Medulla oblongata (tissue), 1 donor: ENCODE results near the gene PPARG.
A peak's percentile ranks its signal among the peaks of the same experiment; 100 is the strongest.

Source experiments
- DNase-seq: peaks from one replicate; pipeline ENCODE4 v3.0.0-alpha.2; 2015; ENCODE audit errors: extremely low spot score

The PPARG gene

DNA sequence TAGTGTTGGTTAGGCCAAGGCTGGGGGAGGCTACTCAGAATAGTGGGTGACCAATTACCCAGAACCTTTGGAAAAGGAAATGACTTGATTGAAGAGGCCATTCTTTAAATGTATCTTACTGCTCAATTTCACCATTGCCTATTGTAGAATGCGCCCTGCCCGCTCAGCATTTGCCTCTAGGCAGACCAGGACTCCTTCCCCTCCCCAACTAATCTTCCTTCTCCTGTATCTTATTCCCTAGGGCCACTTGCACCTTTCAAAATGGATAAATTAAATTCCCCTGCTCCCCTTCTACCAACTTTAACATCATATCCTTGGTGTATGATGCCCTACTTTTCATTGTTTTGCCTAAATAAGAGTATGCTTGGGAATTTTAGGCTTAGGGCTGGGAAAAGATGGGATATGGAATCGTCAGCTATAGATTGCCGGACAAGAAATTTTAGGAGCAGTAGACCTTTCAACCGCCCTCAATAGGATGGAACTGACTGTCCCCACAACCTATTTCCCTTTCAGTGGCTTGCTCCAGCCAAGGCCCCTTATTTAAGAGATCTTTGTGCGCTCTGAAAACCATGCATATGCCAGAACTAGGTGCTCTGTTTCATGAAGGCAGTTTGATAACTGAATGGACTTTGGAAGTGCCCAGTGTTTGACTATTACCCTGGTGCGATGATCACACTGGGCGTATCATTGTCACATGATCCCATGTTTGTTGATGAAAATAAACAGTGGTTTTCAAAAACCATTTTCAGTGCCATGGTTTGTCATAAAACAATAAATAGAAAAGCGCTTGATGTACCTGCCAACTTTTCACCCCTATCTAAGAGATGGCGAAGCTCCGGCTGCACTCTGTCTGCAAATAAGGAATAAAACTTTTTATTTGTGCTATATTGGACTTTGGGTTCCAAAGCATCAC, 121.1 kb downstream of the PPARG start:
- DNase-seq = no peak

DNA sequence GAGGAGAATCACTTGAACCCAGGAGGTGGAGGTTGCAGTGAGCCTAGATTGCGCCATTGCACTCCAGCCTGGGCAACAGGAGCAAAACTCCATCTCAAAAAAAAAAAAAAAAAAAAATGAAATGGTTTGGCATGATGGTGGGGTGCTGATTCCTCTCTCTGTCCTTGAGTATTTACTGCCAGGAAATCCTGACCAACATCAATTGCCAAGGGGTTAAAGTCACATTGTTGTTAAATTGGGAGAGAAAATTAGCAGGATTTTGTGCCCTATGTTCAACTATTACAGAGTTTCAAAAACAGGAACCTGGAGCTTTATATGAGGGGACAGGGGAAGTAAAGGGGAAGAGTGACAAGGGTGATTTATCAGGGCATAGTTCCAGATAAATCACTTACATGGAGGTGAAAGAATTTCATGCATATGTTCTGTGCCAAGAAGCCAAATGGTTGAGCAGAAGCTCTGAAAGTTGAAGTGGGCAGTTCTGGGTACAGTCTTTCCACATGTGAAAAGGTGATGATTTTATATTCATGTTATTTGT, 124.9 kb downstream of the PPARG start:
- DNase-seq = no peak

DNA sequence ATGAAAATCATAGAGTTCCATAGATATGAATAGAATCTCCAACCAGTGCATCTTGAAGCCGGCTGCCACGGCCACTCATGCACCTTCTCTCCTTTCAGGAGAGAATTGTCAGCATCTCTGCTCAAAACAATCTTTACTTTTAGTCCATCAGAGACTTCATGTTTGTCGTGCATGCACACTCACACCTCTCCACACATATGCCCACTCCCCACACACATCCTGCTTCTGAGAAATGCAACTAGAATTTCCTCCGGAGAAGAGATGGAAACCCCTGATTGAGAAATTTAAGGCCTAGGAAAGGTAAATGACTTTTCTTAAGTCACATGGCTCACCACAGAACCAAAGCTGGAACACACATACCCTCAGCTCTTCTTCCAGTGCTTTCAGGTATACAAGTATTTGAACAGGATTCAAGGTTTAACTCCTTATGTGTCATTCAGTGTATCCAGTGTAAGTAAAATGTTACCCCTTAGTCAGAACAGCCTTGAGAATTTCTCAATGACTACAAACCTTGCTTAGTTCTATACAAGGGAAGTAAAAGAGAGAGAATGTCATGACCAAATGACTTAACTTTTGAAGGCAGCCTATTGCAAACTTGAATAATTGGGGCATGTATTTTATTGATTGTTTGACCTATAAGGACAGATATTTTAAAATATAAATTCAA, 126.3 kb downstream of the PPARG start:
- DNase-seq = no peak

DNA sequence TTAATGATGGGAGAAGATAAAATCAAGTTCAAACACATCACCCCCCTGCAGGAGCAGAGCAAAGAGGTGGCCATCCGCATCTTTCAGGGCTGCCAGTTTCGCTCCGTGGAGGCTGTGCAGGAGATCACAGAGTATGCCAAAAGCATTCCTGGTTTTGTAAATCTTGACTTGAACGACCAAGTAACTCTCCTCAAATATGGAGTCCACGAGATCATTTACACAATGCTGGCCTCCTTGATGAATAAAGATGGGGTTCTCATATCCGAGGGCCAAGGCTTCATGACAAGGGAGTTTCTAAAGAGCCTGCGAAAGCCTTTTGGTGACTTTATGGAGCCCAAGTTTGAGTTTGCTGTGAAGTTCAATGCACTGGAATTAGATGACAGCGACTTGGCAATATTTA, 127.9 kb downstream of the PPARG start:
- no peak for DNase-seq

DNA sequence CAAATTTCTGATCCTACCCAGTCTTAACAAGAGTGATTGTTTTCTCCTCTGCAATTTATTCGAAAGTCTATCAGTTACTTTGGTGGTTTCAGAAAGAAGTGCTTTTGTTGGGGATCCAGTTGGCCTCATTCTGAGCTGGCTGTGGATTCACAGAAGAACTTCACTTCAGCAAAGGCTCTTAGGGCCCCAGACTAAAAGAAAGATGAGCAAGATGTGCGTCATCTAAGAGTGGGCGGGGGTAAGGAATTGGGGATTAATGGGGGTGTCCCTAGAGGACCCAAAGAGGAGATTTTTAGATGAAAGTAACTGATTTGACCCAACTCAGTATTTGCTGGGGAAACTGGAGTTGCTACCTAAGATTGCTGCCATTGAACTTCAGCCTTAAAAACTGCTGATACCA, 131.5 kb downstream of the PPARG start:
- DNase-seq = no peak

DNA sequence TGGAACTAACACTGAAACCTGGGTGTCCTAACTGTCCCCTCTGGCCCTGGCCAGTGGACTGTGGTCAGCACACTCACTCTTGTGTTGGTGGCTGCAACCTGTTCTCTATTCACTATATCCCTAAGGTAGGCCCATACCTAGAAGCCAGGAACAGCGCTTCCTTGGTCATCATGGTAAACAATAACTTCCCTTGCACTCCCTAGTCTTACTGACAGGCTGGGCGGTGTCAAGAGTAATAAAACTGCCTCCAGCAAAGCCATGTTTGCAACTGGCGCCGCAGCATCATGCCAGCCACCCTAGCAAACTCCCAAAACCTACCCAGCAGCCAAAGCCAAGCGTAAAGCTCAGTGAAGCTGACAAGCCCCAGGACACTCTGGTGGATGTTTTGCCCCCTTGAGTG, 132.3 kb downstream of the PPARG start:
- no peak for DNase-seq

DNA sequence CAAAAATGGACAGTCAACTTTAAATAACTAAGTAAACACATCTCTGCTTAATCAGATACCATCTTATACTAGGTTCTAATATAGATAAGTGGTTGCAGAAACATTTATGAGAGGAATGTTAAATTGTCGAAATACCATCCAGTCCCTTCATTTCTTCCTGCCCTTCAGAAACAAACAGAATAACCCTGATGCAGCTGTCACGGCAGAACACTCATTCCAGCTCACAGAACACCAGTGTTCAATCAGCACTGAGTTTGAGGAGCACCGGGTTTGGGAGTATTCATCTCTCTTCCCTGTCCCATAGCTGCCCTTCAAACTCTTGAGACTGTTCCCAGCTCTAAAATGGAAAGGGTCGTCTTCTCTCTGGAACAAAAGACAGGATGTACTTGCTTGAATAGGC, 134.3 kb downstream of the PPARG start:
- DNase-seq = no peak

DNA sequence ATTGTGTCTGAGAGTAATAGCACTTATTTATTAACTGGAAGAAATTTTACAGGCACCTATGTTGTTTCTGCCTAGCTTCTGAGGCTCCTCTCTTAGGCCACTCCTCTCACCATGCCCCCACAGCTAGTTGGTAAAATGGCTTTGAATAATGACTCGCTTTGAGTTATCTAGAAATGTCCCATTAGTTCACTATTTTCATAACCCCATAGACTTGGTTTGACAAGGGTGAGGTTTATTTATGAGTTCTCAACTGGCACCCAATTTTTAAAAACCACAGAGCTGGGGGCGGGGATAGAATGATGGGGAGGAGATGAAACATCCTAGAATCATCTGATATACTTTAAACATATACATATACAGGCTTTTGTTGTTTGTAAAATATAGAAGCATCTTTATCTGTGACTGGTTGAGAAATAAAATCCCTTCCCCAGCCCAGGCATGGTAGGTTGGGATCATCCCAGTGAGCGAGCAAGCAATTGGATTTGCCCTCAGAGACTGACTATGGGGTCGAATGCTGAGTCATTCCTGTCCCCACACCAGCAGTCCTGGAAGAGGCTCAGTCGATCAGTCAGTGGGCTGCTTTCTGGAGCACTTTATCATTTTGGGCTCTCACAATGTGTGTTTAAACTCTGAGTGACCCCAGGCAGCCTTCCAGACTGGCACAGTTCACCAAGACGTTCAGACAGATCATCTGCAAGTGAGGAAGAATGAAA, 135.2 kb downstream of the PPARG start:
- no peak for DNase-seq

DNA sequence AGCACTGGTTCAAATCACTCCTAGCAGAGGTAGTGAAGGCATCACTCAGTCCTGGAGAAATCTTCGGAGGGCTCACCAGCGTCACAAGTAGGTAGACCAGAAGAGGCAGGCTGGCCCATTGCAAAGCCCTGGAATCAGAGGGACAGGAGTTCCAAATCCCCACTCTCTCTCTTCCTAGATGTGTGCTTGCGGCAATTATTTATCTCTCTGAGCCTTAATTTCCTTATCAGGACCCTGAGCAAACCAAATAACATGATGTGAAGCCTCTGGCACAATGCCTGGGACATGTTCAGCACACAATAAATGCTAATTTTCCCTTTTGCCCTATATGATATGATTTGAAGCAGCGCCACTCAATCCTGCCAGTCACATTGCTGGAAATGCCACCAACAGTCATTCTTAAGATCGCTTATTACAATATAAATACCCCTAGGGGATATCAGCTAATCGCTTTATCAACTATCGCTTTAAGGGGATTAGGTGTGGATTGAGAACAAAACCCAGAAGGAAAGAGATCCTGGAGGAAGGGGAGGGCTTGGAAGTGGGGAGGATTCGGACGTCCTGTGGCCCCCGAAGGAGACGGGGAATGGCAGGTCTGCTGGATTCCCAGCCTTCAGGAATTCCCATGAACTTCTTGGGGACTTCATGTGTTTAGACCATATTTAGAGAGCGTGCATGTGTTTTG, 135.9 kb downstream of the PPARG start:
- no peak for DNase-seq

DNA sequence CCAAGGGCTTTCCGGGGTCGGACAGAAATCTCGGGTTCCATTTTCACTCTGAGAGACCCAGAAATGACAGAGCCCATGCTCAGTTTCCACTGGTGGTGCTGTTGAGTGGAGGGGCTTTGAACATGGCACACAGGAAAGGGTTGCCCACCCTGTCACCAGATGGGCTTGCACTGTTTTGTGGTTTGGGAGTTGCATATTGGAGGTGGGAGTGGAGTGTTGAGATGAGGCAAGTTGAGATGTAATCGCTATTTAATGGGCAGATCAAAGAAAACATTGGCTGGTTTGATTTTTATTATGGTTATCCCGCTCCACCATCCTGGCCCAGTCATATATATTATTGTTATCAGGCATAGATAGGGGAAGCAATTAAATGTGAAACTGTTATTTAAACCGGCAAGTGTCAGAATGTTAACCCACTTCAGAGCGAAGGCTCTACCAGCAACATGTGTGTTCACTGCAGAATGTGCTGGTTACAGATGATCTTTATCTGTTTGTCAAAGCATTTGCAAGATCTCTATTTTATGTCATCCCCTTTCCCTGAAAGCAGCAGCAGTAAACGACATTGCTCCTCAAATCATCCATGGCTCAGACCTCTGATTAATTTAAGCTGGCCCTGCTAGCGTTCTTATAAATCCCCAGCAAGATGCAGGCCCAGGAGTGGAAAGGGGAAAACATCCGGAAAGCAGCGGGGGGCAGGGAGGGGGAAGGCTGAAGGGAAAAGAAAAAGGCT, 137.1 kb downstream of the PPARG start:
- no peak for DNase-seq

DNA sequence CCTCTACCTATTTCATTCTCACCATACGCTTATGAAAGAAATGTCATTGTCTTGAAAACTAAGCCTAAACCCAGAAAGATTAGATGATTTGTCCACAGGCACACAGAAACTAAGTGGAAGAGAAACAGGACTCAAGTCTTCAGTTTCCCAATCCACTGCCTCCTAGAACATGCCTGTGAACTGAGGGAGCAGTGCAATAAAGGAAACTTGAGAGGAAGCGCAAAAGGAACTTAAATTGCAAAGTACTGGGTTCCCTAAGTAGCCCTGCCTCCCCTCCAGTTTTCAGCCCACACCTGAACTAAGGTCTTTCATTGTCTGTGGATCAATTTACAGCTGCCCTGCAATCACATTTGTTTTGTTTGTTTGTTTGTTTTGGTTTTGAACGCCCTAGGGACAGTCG, 138.7 kb downstream of the PPARG start:
- no peak for DNase-seq

DNA sequence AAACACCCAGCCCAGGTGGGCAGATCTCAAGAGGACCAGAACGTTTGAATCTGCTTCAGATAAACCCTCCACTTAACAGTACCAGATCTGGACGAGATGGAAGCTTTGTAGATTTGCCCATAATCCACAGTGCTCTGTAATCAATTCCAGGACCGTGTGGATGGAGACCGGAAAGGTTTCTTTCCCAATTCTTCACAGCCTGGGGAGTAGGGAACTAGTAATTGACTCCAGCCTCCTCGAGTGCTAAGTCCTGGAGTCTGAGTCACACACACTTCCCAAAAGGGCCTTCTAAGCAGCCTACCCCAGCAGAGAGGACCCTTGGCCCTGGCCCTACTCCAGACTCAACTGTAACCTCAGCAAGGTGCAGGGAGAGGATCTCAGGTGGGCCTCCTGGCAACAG, 139.3 kb downstream of the PPARG start:
- no peak for DNase-seq

DNA sequence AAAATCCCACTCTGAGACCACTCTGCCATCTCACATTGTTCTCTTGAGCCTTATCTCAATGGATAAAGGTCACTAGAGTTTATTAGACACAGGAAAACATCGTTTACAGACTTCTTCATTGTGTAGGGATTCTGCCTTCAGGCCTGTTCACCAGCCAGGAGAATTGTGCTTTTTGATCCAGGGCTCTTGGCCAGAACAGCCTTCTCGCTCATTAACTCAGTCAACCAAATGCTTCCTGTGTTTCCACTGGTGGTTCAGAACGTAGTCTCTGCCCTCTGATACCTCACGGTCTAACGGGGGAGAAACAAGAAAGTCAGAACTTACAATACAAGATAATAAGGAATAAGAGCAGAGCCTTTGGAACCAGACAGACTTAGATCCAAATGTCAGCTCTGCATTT, 141.2 kb downstream of the PPARG start:
- DNase-seq = peak; percentile 32

DNA sequence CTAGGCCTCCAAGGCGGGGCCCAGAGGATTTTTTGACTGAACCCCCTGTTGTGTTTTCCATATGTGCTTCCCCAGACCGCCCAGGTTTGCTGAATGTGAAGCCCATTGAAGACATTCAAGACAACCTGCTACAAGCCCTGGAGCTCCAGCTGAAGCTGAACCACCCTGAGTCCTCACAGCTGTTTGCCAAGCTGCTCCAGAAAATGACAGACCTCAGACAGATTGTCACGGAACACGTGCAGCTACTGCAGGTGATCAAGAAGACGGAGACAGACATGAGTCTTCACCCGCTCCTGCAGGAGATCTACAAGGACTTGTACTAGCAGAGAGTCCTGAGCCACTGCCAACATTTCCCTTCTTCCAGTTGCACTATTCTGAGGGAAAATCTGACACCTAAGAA, 145.0 kb downstream of the PPARG start:
- no peak for DNase-seq

DNA sequence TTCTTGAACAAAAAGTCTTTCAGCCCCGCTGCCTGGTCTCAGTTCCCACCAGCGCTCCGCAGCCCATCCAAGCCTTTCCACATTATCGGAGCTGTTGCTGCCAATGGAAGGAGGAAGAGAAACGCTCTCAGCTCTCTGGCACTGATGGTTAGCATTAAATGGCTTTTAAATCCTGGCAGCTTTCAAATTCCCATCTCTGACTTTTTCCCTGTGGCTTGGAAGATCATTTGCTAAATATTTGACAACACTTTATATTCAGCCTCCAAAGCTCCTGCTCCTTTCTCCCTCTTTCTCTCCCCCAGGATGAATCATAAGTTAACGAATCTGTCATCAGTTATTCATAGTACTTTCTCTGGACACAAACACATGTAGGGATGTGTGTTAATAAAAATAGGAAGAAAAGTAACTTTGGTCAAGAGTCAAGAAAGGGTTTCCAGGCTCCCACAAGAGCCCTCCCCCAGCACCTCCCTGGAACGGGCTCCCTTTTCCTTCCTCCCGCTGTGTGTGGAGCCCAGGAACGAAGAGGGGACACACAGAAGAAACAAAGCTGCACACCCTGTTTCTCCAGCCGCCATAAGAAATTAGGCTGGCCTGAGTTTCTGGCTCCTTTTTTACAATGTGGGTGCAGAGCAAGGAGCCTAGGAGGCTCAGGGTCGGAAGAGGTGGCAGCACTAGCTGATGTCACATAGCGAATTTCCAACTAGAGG, 147.8 kb downstream of the PPARG start:
- peak; percentile 28 for DNase-seq

DNA sequence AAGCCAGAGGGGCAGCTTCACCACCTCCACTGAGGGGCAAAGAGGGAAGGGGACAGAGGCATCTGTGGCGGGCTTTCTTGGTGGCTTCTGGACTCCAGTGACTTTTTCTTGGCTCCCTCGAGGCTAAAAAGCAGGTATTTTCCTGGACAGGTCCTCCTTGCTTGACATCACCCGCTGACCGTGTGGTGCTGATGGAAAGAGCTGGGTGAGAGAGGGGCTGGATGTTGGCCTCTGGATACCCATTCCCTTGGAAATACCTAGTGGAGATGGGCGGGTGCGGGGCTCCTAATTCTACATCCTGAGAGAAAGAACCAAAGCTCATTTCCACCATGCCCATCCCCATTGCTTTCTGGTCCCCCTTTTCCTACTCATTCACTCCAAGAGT, 148.3 kb downstream of the PPARG start:
- no peak for DNase-seq

DNA sequence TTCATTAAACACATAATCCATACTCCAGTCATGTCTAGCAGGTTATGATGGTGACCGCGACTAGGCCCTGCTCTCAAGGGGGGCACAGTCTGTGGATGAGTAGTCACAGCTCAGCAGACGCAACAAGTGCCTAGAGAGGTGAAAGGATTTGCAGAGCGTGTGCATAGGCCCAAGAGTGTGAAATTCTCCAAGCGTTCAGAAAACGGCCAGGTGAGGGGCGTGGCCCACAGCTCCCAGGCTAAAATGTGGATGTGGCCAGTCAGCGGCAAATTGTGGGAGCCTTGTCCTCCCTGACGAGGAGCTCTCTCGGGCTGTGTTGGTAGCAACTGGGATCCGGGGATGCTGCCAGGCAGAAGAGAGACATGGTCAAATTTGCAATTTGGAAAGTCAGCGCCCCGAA, 149.0 kb downstream of the PPARG start:
- DNase-seq = no peak

DNA sequence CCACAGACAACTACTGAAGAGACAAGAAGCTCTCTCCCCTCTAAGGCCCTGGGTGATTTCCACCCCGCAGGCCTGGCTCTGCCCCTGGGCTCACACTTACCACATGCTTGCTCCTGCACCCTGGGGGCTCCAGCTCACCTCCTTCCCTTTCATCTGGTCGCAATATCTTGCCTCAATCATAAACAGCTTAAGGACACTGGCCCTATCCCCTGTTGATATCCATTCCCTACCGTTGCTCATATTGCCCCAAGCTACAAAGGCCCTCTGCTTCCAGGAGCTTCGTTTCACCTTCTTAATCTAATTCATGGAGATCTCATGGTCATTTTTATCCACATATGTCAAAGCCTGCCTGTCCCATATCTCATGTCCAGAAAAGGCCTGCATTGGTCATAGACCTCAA, 149.4 kb downstream of the PPARG start:
- DNase-seq = no peak

DNA sequence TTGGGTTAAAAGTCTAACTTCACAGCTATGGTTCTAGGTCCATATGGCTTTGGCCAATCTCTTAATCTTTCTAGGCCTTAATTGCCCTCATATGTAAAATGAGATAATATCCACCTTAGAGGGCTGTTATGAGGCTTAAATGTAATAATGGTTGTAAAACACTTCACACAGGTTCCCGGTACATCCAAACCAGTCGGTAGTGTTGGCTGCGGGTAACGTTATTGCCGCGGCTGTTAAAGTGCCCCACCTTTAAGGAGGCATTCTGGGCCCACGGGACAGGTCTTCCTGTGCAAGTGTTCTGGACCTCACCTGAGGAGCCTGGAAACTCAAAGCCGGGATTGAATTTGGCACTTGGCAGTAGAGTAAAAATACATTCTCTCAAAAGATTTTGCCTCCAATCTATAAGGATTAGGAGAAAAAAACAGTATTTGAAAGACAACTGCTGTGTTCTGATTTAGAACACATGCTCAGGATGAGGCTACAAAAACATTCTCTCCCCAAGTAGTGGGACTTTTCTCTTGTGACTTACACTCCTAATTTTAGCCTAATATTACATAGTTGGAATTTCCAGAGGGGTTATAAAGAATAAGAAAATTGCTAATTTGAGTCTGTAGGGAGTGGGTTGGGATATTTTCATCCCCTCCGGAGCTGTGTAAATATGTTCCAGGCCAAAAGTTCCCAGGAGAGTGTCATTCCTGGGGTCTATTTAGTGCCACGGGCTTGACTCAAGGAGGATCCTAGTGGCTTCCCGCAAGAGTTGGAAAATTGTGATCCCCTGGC, 150.5 kb downstream of the PPARG start:
- DNase-seq = no peak
